Measurements from ENCODE around the gene CDC25B. TPM values are rescaled to one million over a fixed set of nuclear protein-coding genes. Genes with fewer than 3 reads are reported as not detected.
A peak's percentile ranks its signal among the peaks of the same experiment; 100 is the strongest.

The CDC25B gene
- total and polyA plus RNA-seq, 2 donors from 2014 or later = 24.1 to 40.3 TPM

GRCh38 chr20:3759316-3759823 lies 36.7 kb upstream of the CDC25B start:
- no peak overlapping the region for H3K4me3 ChIP-seq (ENCODE audit: low read length in 3 of 3)
- H3K9me3 ChIP-seq (ENCODE audit: control insufficient read depth in 2 of 3, insufficient read depth in 1 of 3, low read length in 3 of 3) = no peaks in the 10 kb centered on the region
- H3K27ac ChIP-seq (ENCODE audit: low read depth in 2 of 2, low read length in 2 of 2) = no peak overlapping the region
- no peak for TF ChIP-seq CTCF (IDR thresholded peaks at IDR 0.05; ENCODE audit: borderline replicate concordance, extremely low read depth, insufficient read depth)
- peaks cover 0 to 4% (median 0%) of the 10 kb centered on the region in 3 donors for H3K36me3 ChIP-seq (ENCODE audit: control insufficient read depth in 2 of 3, insufficient read depth in 3 of 3, low read length in 3 of 3)
- intact Hi-C loops (cut with DNase I) = no loop called here
- FAIRE-seq (no peak), DNase-seq (no peak)
- peaks cover 0 to 4% (median 0%) of the 10 kb centered on the region in 3 donors for H3K4me1 ChIP-seq (ENCODE audit: control insufficient read depth in 2 of 3, insufficient read depth in 2 of 3, low read depth in 1 of 3, low read length in 3 of 3)
- no peak overlapping the region for H3K9ac ChIP-seq (ENCODE audit: low read length in 3 of 3)
- H3K27me3 ChIP-seq (ENCODE audit: control insufficient read depth, insufficient read depth, low read length) = no peaks in the 10 kb centered on the region

GRCh38 chr20:3759884-3760283 lies 36.2 kb upstream of the CDC25B start:
- Histone ChIP-seq H3K36me3 (ENCODE audit: control insufficient read depth in 2 of 3, insufficient read depth in 3 of 3, low read length in 3 of 3) (peaks cover 0 to 4% (median 0%) of the 10 kb centered on the region in 3 donors), H3K9me3 (ENCODE audit: control insufficient read depth in 2 of 3, insufficient read depth in 1 of 3, low read length in 3 of 3) (no peaks in the 10 kb centered on the region), H3K9ac (ENCODE audit: low read length in 3 of 3) (no peak overlapping the region), H3K27me3 (ENCODE audit: control insufficient read depth, insufficient read depth, low read length) (no peaks in the 10 kb centered on the region), H3K4me1 (ENCODE audit: control insufficient read depth in 2 of 3, insufficient read depth in 2 of 3, low read depth in 1 of 3, low read length in 3 of 3) (peaks cover 0 to 4% (median 0%) of the 10 kb centered on the region in 3 donors), H3K27ac (ENCODE audit: low read depth in 2 of 2, low read length in 2 of 2) (no peak overlapping the region), H3K4me3 (ENCODE audit: low read length in 3 of 3) (no peak overlapping the region)
- intact Hi-C loops (cut with DNase I) = no loop called here
- DNase-seq (no peak), FAIRE-seq (no peak)
- TF ChIP-seq CTCF (IDR thresholded peaks at IDR 0.05; ENCODE audit: borderline replicate concordance, extremely low read depth, insufficient read depth) = no peak

GRCh38 chr20:3760655-3761348 lies 35.3 kb upstream of the CDC25B start:
- FAIRE-seq = no peak
- Histone ChIP-seq H3K9ac (ENCODE audit: low read length in 3 of 3) (no peak overlapping the region), H3K4me1 (ENCODE audit: control insufficient read depth in 2 of 3, insufficient read depth in 2 of 3, low read depth in 1 of 3, low read length in 3 of 3) (peaks cover 0 to 4% (median 0%) of the 10 kb centered on the region in 3 donors), H3K9me3 (ENCODE audit: control insufficient read depth in 2 of 3, insufficient read depth in 1 of 3, low read length in 3 of 3) (no peaks in the 10 kb centered on the region), H3K27me3 (ENCODE audit: control insufficient read depth, insufficient read depth, low read length) (no peaks in the 10 kb centered on the region), H3K4me3 (ENCODE audit: low read length in 3 of 3) (no peak overlapping the region), H3K36me3 (ENCODE audit: control insufficient read depth in 2 of 3, insufficient read depth in 3 of 3, low read length in 3 of 3) (peaks cover 0 to 4% (median 0%) of the 10 kb centered on the region in 3 donors), H3K27ac (ENCODE audit: low read depth in 2 of 2, low read length in 2 of 2) (no peak overlapping the region)
- intact Hi-C loops (cut with DNase I) = no loop called here
- peak in 3 of 5 donors; percentile 44 to 84 (median 50) for DNase-seq
- TF ChIP-seq CTCF (IDR thresholded peaks at IDR 0.05; ENCODE audit: borderline replicate concordance, extremely low read depth, insufficient read depth) = no peak

Data from kidney (tissue), 14 donors.